ENCODE results near the gene CLK2. TPM values are rescaled to one million over a fixed set of nuclear protein-coding genes. Genes with fewer than 3 reads are reported as not detected.

The CLK2 gene
- total and polyA plus RNA-seq, 2 of the 13 experiments (the other 11 are each of a cell fraction or from before 2014, with no cell fraction given) = 20.1 to 73.5 TPM

- no peak for TF ChIP-seq DPF2 (CRISPR knock-in tag; IDR thresholded peaks at IDR 0.05; ENCODE audit: borderline replicate concordance, low read depth)
- no peak for TF ChIP-seq TBL1XR1 (IDR thresholded peaks at IDR 0.05; ENCODE audit: borderline replicate concordance, low read length, partially characterized antibody)
- TF ChIP-seq ZNF580 (CRISPR knock-in tag; IDR thresholded peaks at IDR 0.05; ENCODE audit: borderline replicate concordance, low read depth) = no peak
- TF ChIP-seq ZBTB26 (CRISPR knock-in tag; IDR thresholded peaks at IDR 0.05; ENCODE audit: borderline replicate concordance) = no peak
- no peak for TF ChIP-seq ZNF343 (CRISPR knock-in tag; IDR thresholded peaks at IDR 0.05)
- no peak for TF ChIP-seq ZNF101 (CRISPR knock-in tag; IDR thresholded peaks at IDR 0.05; ENCODE audit: borderline replicate concordance, low read depth)
- TF ChIP-seq ZNF670 (CRISPR knock-in tag; IDR thresholded peaks at IDR 0.05; ENCODE audit: borderline replicate concordance) = no peak
- TF ChIP-seq SNAPC4 (CRISPR knock-in tag; IDR thresholded peaks at IDR 0.05) = no peak
- peak; percentile 46; the same call in 1 of the 2 replicates for TF ChIP-seq RBFOX2 (IDR thresholded peaks at IDR 0.05; ENCODE audit: low read depth, low read length)
- no peak for TF ChIP-seq GPN1 (CRISPR knock-in tag; IDR thresholded peaks at IDR 0.05; ENCODE audit: borderline replicate concordance)
- TF ChIP-seq ZNF609 (CRISPR knock-in tag; IDR thresholded peaks at IDR 0.05; ENCODE audit: borderline replicate concordance) = no peak
- no peak for TF ChIP-seq FOSL2 (CRISPR knock-in tag; IDR thresholded peaks at IDR 0.05)
- TF ChIP-seq ZNF326 (CRISPR knock-in tag; IDR thresholded peaks at IDR 0.05; ENCODE audit: borderline replicate concordance) = no peak
- TF ChIP-seq ZNF891 (CRISPR knock-in tag; IDR thresholded peaks at IDR 0.05) = no peak
- no peak for TF ChIP-seq ZNF235 (CRISPR knock-in tag; IDR thresholded peaks at IDR 0.05; ENCODE audit: borderline replicate concordance)
- TF ChIP-seq KMT2A (CRISPR knock-in tag; IDR thresholded peaks at IDR 0.05) = no peak
- no peak for TF ChIP-seq KDM2A (CRISPR knock-in tag; IDR thresholded peaks at IDR 0.05; ENCODE audit: borderline replicate concordance, low read depth)
Measured at GRCh38 chr1:155244368-155245162, 28.7 kb downstream of the CLK2 start (continued).

Data from HepG2 (cell line).